HCT116 (cell line): ENCODE measurements around the gene PPIL4.

Source experiments
- EZH2 ChIP-seq: fragments of 200-600 bp; sonication (generic); IDR thresholded peaks from 2 replicates; pipeline ENCODE4 v1.6.1; 2017; ENCODE audit warnings: antibody characterized with exemption, mixed run types
- SIN3A ChIP-seq: IDR thresholded peaks from 2 replicates; pipeline ENCODE4 v1.6.1; 2012; ENCODE audit warnings: low read depth
- TF ChIP-seq, protein P1 (sequence below): IDR thresholded peaks from 2 replicates; pipeline ENCODE4 v1.6.1; 2011; ENCODE audit warnings: mild to moderate bottlenecking, low read length, moderate library complexity; ENCODE audit not compliant: insufficient replicate concordance; ENCODE audit errors: extremely low read depth

DNA sequence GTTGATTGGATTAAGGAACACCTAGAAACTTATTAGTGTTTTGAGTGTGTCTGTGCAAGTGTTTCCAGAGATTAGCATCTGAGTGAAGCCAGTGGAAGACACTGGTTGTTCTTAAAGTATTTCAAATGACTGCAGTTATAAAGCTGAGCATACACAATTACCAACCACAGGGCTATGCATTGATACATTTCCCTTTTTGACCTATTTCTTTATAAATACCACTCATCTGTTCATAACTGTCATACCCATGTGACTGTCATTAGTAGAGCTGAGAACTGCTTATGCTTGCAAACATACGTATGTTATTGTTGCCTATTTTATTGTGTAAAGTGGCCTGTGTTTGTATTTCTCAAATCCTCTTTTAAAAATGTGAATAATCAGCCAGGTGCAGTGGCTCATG is 45.7 kb downstream of the PPIL4 start:
- TF ChIP-seq, protein P1, sequence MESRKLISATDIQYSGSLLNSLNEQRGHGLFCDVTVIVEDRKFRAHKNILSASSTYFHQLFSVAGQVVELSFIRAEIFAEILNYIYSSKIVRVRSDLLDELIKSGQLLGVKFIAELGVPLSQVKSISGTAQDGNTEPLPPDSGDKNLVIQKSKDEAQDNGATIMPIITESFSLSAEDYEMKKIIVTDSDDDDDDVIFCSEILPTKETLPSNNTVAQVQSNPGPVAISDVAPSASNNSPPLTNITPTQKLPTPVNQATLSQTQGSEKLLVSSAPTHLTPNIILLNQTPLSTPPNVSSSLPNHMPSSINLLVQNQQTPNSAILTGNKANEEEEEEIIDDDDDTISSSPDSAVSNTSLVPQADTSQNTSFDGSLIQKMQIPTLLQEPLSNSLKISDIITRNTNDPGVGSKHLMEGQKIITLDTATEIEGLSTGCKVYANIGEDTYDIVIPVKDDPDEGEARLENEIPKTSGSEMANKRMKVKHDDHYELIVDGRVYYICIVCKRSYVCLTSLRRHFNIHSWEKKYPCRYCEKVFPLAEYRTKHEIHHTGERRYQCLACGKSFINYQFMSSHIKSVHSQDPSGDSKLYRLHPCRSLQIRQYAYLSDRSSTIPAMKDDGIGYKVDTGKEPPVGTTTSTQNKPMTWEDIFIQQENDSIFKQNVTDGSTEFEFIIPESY = no peak
- TF ChIP-seq EZH2 = no peak
- TF ChIP-seq SIN3A = no peak
